OCI-LY1 (cell line): ENCODE data around the gene ITGAV.

Experiments used
- H2AFZ ChIP-seq: fragments of 200-600 bp; sonication (generic), shearing (Covaris generic); 2 replicates; pipeline ENCODE4 v1.6.0; 2014; ENCODE audit warnings: antibody characterized with exemption, mild to moderate bottlenecking, low read length
- H3F3A ChIP-seq: fragments of 200-600 bp; sonication (generic), shearing (Covaris generic); 2 replicates; pipeline ENCODE4 v1.6.0; 2014; ENCODE audit warnings: mild to moderate bottlenecking, antibody characterized with exemption, low read length, moderate library complexity; ENCODE audit not compliant: insufficient read depth
- H3K27ac ChIP-seq: fragments of 200-600 bp; sonication (generic); 2 replicates; pipeline ENCODE4 v1.5.1; 2014; ENCODE audit warnings: low read length, mixed run types, mild to moderate bottlenecking, low read depth; ENCODE audit not compliant: poor library complexity, severe bottlenecking
- H3K27me3 ChIP-seq: fragments of 200-600 bp; sonication (generic); 2 replicates; pipeline ENCODE4 v1.6.0; 2014; ENCODE audit warnings: antibody characterized with exemption, mild to moderate bottlenecking, low read length, moderate library complexity; ENCODE audit not compliant: insufficient read depth
- H3K36me3 ChIP-seq: fragments of 200-600 bp; sonication (generic); 2 replicates; pipeline ENCODE4 v1.6.1; 2014; ENCODE audit warnings: mild to moderate bottlenecking, antibody characterized with exemption, low read length, moderate library complexity, mixed read lengths; ENCODE audit not compliant: insufficient read depth
- H3K4me1 ChIP-seq: fragments of 200-600 bp; sonication (generic); 2 replicates; pipeline ENCODE4 v1.5.1; 2014; ENCODE audit warnings: mild to moderate bottlenecking, low read length, moderate library complexity; ENCODE audit not compliant: insufficient read depth, severe bottlenecking
- H3K4me2 ChIP-seq: fragments of 200-600 bp; sonication (generic), shearing (Covaris generic); 2 replicates; pipeline ENCODE4 v1.6.1; 2014; ENCODE audit warnings: low read length
- H3K4me3 ChIP-seq: fragments of 200-600 bp; sonication (generic); 2 replicates; pipeline ENCODE4 v1.5.1; 2014; ENCODE audit warnings: low read length, low read depth, mild to moderate bottlenecking, mixed read lengths; ENCODE audit not compliant: poor library complexity, severe bottlenecking
- H3K79me2 ChIP-seq: fragments of 200-600 bp; shearing (Covaris generic); 2 replicates; pipeline ENCODE4 v1.6.1; 2016; ENCODE audit warnings: mixed run types, low read length, mixed read lengths; ENCODE audit not compliant: insufficient read depth
- H3K9ac ChIP-seq: fragments of 200-600 bp; sonication (generic), shearing (Covaris generic); 2 replicates; pipeline ENCODE4 v1.6.1; 2014; ENCODE audit warnings: mild to moderate bottlenecking, low read length, mixed read lengths
- H3K9me2 ChIP-seq: fragments of 200-600 bp; sonication (generic), shearing (Covaris generic); 2 replicates; pipeline ENCODE4 v1.6.1; 2014; ENCODE audit warnings: low read depth, mild to moderate bottlenecking, low read length, mixed read lengths
- H3K9me3 ChIP-seq: fragments of 200-600 bp; shearing (Covaris generic); 2 replicates; pipeline ENCODE4 v1.6.1; 2014; ENCODE audit warnings: low read length, mixed read lengths
- H4K20me1 ChIP-seq: fragments of 200-600 bp; sonication (generic), shearing (Covaris generic); 2 replicates; pipeline ENCODE4 v1.6.0; 2016; ENCODE audit warnings: mild to moderate bottlenecking, low read length; ENCODE audit not compliant: insufficient read depth
- CTCF ChIP-seq: fragments of 200-600 bp; sonication (generic), shearing (Covaris generic); IDR thresholded peaks from 2 replicates; pipeline ENCODE4 v1.5.1; 2017; ENCODE audit warnings: mild to moderate bottlenecking, antibody characterized with exemption, low read length, moderate library complexity, mixed read lengths
- EZH2 ChIP-seq: fragments of 200-600 bp; sonication (generic), shearing (Covaris generic); IDR thresholded peaks from 2 replicates; pipeline ENCODE4 v1.8.0; 2017; ENCODE audit warnings: borderline replicate concordance, mixed run types, mild to moderate bottlenecking, antibody characterized with exemption, low read length, moderate library complexity, mixed read lengths

ITGAV gene

GRCh38 chr2:186709529-186710450, 119.9 kb downstream of the ITGAV start:
- no peaks in the 10 kb centered on the region for H3K9me2 ChIP-seq
- H2AFZ ChIP-seq: no peak overlapping the region
- no peak overlapping the region for H3K27ac ChIP-seq
- H3K79me2 ChIP-seq: no peaks in the 10 kb centered on the region
- no peaks in the 10 kb centered on the region for H3F3A ChIP-seq
- no peak overlapping the region for H3K9ac ChIP-seq
- no peaks in the 10 kb centered on the region for H3K4me1 ChIP-seq
- no peak overlapping the region for H3K4me2 ChIP-seq
- H3K9me3 ChIP-seq: no peaks in the 10 kb centered on the region
- no peaks in the 10 kb centered on the region; the same call in 1 of the 2 replicates for H3K27me3 ChIP-seq
- no peak for TF ChIP-seq CTCF
- TF ChIP-seq EZH2: no peak
- H3K4me3 ChIP-seq: no peak overlapping the region
- no peaks in the 10 kb centered on the region for H4K20me1 ChIP-seq
- H3K36me3 ChIP-seq: no peaks in the 10 kb centered on the region

GRCh38 chr2:186713691-186714090, 123.8 kb downstream of the ITGAV start:
- no peaks in the 10 kb centered on the region for H3K36me3 ChIP-seq
- no peak overlapping the region for H3K4me2 ChIP-seq
- H3K4me3 ChIP-seq: no peak overlapping the region
- H2AFZ ChIP-seq: no peak overlapping the region
- no peaks in the 10 kb centered on the region for H3K27me3 ChIP-seq
- no peaks in the 10 kb centered on the region for H3F3A ChIP-seq
- no peaks in the 10 kb centered on the region for H3K9me3 ChIP-seq
- no peak for TF ChIP-seq CTCF
- TF ChIP-seq EZH2: no peak
- H3K79me2 ChIP-seq: no peaks in the 10 kb centered on the region
- H3K4me1 ChIP-seq: no peaks in the 10 kb centered on the region
- no peak overlapping the region for H3K27ac ChIP-seq
- H3K9ac ChIP-seq: no peak overlapping the region
- H4K20me1 ChIP-seq: no peaks in the 10 kb centered on the region
- no peaks in the 10 kb centered on the region for H3K9me2 ChIP-seq

GRCh38 chr2:186714611-186715010, 124.8 kb downstream of the ITGAV start:
- Histone ChIP-seq H3K4me3 (no peak overlapping the region), H3K9ac (no peak overlapping the region), H3K79me2 (no peaks in the 10 kb centered on the region), H3K36me3 (no peaks in the 10 kb centered on the region), H3K4me1 (no peaks in the 10 kb centered on the region), H3K27me3 (no peaks in the 10 kb centered on the region), H3K4me2 (no peak overlapping the region), H3K9me3 (no peaks in the 10 kb centered on the region), H4K20me1 (no peaks in the 10 kb centered on the region), H3K9me2 (no peaks in the 10 kb centered on the region), H2AFZ (no peak overlapping the region), H3F3A (no peaks in the 10 kb centered on the region), H3K27ac (no peak overlapping the region)
- TF ChIP-seq CTCF: no peak
